Measurements from ENCODE around the gene ADCY1. TPM values are rescaled to one million over a fixed set of nuclear protein-coding genes. Genes with fewer than 3 reads are reported as not detected.

ADCY1 gene
- total RNA-seq, 1 experiment from 2014 or later = not detected

DNA sequence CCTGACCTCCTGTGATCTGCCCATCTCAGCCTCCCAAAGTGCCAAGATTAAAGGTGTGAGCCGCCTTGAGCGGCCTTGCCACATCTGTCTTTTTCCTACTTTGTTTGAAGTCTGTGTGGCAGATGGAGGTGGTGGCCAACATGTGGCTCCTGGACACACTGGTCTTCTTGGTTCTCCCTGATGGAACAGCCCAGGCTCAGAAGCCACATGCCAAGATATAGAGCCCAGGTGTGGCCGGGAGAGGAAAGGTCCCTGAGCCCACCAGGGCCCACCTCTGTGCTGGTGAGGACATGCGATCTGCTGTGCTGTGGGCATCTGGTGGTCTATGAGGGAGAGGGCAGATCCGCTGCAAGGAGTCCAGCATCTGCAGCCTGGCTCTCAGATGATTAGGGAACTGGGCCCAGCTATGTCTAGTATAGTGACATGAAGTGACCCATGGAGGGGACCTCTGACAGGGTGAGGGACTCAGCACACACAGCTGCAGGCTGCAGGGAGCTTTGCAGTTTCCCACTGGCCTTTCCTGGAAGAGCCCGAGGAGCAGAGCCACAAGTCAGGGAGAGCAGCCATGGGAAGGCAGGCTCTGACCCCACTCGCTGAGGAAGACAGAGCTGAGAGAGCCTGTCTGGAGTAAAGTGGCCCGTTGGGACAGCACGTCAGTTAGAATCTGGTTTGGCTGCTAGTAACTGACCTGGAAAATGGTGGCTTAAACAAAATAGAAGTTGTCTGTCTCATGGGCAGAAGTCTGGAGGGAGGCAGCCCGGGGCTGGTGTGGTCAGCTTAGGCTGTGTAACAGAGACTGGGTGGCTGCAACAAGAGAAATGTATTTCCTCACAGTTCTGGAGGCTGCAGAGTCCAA is 25.9 kb downstream of the ADCY1 start:
- H3K4me3 ChIP-seq (ENCODE audit: low read length) = no peak overlapping the region
- no peak overlapping the region for H2AFZ ChIP-seq (ENCODE audit: low read length)
- no peaks in the 10 kb centered on the region for H3K9me2 ChIP-seq (replicated peaks; ENCODE audit: insufficient read depth, low read length)
- no peaks in the 10 kb centered on the region for H4K20me1 ChIP-seq (ENCODE audit: insufficient read depth, low read depth, low read length)
- no peak overlapping the region for H3K27ac ChIP-seq (ENCODE audit: low read length)
- no peak overlapping the region for H3K4me2 ChIP-seq (ENCODE audit: low read depth, low read length, poor library complexity, severe bottlenecking)
- no peaks in the 10 kb centered on the region for H3K4me1 ChIP-seq (ENCODE audit: low read length)
- no peaks in the 10 kb centered on the region for H3K36me3 ChIP-seq (ENCODE audit: insufficient read depth, low read length)
- H3K79me2 ChIP-seq (ENCODE audit: low read length) = no peaks in the 10 kb centered on the region
- H3K27me3 ChIP-seq (ENCODE audit: low read length) = no peaks in the 10 kb centered on the region
- DNase-seq = no peak
- H3K9ac ChIP-seq (ENCODE audit: low read length) = no peak overlapping the region
- H3K9me3 ChIP-seq (ENCODE audit: low read length) = no peaks in the 10 kb centered on the region

DNA sequence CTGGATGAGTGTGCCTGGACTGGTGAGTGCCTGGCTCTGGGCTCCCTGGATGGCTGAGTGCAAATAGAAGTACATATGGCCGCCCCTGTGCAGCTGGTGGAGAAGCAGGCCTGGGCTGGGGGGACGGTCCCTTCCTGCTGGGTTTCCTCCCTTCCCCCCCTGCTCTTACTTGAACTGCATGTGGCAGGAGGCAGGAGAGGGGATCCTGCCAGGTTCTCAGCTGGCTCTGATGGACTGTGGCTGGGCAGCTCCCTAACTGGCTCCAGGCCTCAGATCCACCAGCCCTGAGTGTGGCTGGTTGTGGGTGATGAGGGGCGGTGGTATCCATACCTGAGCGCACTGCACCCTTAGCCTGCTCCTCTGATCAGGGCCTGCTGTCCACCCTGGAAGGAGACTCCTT is 26.9 kb downstream of the ADCY1 start:
- H3K4me3 ChIP-seq (ENCODE audit: low read length) = no peak overlapping the region
- H3K27ac ChIP-seq (ENCODE audit: low read length) = no peak overlapping the region
- no peaks in the 10 kb centered on the region for H3K79me2 ChIP-seq (ENCODE audit: low read length)
- no peaks in the 10 kb centered on the region for H3K27me3 ChIP-seq (ENCODE audit: low read length)
- no peaks in the 10 kb centered on the region for H3K36me3 ChIP-seq (ENCODE audit: insufficient read depth, low read length)
- H3K9me3 ChIP-seq (ENCODE audit: low read length) = no peaks in the 10 kb centered on the region
- no peaks in the 10 kb centered on the region for H4K20me1 ChIP-seq (ENCODE audit: insufficient read depth, low read depth, low read length)
- no peak overlapping the region for H3K4me2 ChIP-seq (ENCODE audit: low read depth, low read length, poor library complexity, severe bottlenecking)
- no peak overlapping the region for H3K9ac ChIP-seq (ENCODE audit: low read length)
- no peaks in the 10 kb centered on the region for H3K4me1 ChIP-seq (ENCODE audit: low read length)
- H3K9me2 ChIP-seq (replicated peaks; ENCODE audit: insufficient read depth, low read length) = no peaks in the 10 kb centered on the region
- DNase-seq = no peak
- H2AFZ ChIP-seq (ENCODE audit: low read length) = no peak overlapping the region

- no peaks in the 10 kb centered on the region for H3K79me2 ChIP-seq (ENCODE audit: low read length)
- no peak overlapping the region for H3K9ac ChIP-seq (ENCODE audit: low read length)
- DNase-seq = no peak
These were observed 27.8 kb downstream of the ADCY1 start for GRCh38 chr7:45601816-45602540.

DNA sequence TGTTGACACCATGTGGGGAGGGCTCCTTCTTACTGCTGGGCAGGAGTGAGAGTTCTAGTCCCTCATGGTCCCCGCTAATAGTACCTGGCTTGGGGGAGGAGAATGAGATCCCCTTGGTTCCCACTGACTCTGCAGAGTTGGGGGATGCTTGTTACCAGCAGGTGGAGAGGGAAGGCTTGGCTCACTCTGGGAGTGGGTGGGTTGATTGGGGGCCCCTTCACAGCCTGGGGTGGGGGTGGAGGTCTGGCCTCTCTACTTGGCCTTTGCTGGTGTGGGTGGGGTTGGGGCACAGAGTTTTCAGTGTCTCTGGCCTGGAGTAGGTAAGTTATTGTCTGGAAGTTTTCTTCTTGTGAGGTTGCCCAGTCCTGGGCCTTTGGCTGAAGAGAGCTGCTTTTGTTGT is 31.9 kb downstream of the ADCY1 start:
- no peaks in the 10 kb centered on the region for H4K20me1 ChIP-seq (ENCODE audit: insufficient read depth, low read depth, low read length)
- DNase-seq = no peak

More at GRCh38 chr7:45601816-45602540, 27.8 kb downstream of the ADCY1 start:
- H3K27ac ChIP-seq (ENCODE audit: low read length) = no peak overlapping the region
- H3K4me2 ChIP-seq (ENCODE audit: low read depth, low read length, poor library complexity, severe bottlenecking) = no peak overlapping the region
- no peaks in the 10 kb centered on the region for H3K9me2 ChIP-seq (replicated peaks; ENCODE audit: insufficient read depth, low read length)
- H2AFZ ChIP-seq (ENCODE audit: low read length) = no peak overlapping the region
- H3K9me3 ChIP-seq (ENCODE audit: low read length) = no peaks in the 10 kb centered on the region
- no peak overlapping the region for H3K4me3 ChIP-seq (ENCODE audit: low read length)
- H3K4me1 ChIP-seq (ENCODE audit: low read length) = no peaks in the 10 kb centered on the region
- H3K36me3 ChIP-seq (ENCODE audit: insufficient read depth, low read length) = no peaks in the 10 kb centered on the region
- no peaks in the 10 kb centered on the region for H4K20me1 ChIP-seq (ENCODE audit: insufficient read depth, low read depth, low read length)
- no peaks in the 10 kb centered on the region for H3K27me3 ChIP-seq (ENCODE audit: low read length)

DNA sequence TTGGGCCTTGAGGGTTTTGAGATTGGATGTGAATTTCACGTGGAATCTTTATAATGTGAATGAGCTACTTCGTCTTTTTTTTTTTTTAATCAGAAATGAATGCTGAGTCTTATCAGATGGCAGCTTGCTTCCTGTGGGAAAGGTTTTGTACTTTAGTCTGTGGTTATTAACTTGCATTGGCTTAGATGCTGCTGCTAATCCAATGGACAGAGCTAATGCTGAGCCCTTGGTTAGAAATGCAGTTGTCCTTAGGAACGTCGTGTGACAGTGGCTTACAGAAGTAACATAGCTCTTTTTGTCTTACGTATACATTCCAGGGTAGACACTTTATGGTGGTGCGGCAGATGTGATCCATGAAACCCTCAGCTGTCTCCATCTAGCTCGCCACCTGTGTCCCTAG is 32.8 kb downstream of the ADCY1 start:
- H3K27ac ChIP-seq (ENCODE audit: low read length) = no peak overlapping the region
- H3K79me2 ChIP-seq (ENCODE audit: low read length) = no peaks in the 10 kb centered on the region
- no peaks in the 10 kb centered on the region for H3K27me3 ChIP-seq (ENCODE audit: low read length)
- H3K9ac ChIP-seq (ENCODE audit: low read length) = no peak overlapping the region
- no peaks in the 10 kb centered on the region for H4K20me1 ChIP-seq (ENCODE audit: insufficient read depth, low read depth, low read length)
- H3K9me2 ChIP-seq (replicated peaks; ENCODE audit: insufficient read depth, low read length) = no peaks in the 10 kb centered on the region
- H3K4me2 ChIP-seq (ENCODE audit: low read depth, low read length, poor library complexity, severe bottlenecking) = no peak overlapping the region
- peaks cover 8% of the 10 kb centered on the region; the same call in 1 of the 2 replicates for H3K9me3 ChIP-seq (ENCODE audit: low read length)
- no peak overlapping the region for H3K4me3 ChIP-seq (ENCODE audit: low read length)
- DNase-seq = no peak
- H3K4me1 ChIP-seq (ENCODE audit: low read length) = no peaks in the 10 kb centered on the region
- no peaks in the 10 kb centered on the region for H3K36me3 ChIP-seq (ENCODE audit: insufficient read depth, low read length)
- H2AFZ ChIP-seq (ENCODE audit: low read length) = no peak overlapping the region

More for the DNA sequence above, 31.9 kb downstream of the ADCY1 start:
- Histone ChIP-seq H3K9me2 (replicated peaks; ENCODE audit: insufficient read depth, low read length) (no peaks in the 10 kb centered on the region), H3K4me3 (ENCODE audit: low read length) (no peak overlapping the region), H2AFZ (ENCODE audit: low read length) (no peak overlapping the region), H3K27me3 (ENCODE audit: low read length) (no peaks in the 10 kb centered on the region), H3K4me2 (ENCODE audit: low read depth, low read length, poor library complexity, severe bottlenecking) (no peak overlapping the region), H3K79me2 (ENCODE audit: low read length) (no peaks in the 10 kb centered on the region), H3K9me3 (ENCODE audit: low read length) (peaks cover 8% of the 10 kb centered on the region; the same call in 1 of the 2 replicates), H3K9ac (ENCODE audit: low read length) (no peak overlapping the region), H3K4me1 (ENCODE audit: low read length) (no peaks in the 10 kb centered on the region), H3K36me3 (ENCODE audit: insufficient read depth, low read length) (no peaks in the 10 kb centered on the region), H3K27ac (ENCODE audit: low read length) (no peak overlapping the region)

GRCh38 chr7:45609180-45609579 is 35.0 kb downstream of the ADCY1 start:
- no peak overlapping the region for H3K4me3 ChIP-seq (ENCODE audit: low read length)
- H2AFZ ChIP-seq (ENCODE audit: low read length) = no peak overlapping the region
- no peaks in the 10 kb centered on the region for H3K36me3 ChIP-seq (ENCODE audit: insufficient read depth, low read length)
- no peaks in the 10 kb centered on the region for H3K4me1 ChIP-seq (ENCODE audit: low read length)
- H3K4me2 ChIP-seq (ENCODE audit: low read depth, low read length, poor library complexity, severe bottlenecking) = no peak overlapping the region
- no peak overlapping the region for H3K9ac ChIP-seq (ENCODE audit: low read length)
- H3K79me2 ChIP-seq (ENCODE audit: low read length) = no peaks in the 10 kb centered on the region
- H3K27ac ChIP-seq (ENCODE audit: low read length) = no peak overlapping the region
- no peaks in the 10 kb centered on the region for H4K20me1 ChIP-seq (ENCODE audit: insufficient read depth, low read depth, low read length)
- no peaks in the 10 kb centered on the region for H3K27me3 ChIP-seq (ENCODE audit: low read length)
- DNase-seq = no peak
- peaks cover 12% of the 10 kb centered on the region for H3K9me3 ChIP-seq (ENCODE audit: low read length)
- no peaks in the 10 kb centered on the region for H3K9me2 ChIP-seq (replicated peaks; ENCODE audit: insufficient read depth, low read length)

GRCh38 chr7:45610019-45610418 is 35.9 kb downstream of the ADCY1 start:
- Histone ChIP-seq H3K9me3 (ENCODE audit: low read length) (peaks cover 14% of the 10 kb centered on the region), H3K9ac (ENCODE audit: low read length) (no peak overlapping the region), H3K4me3 (ENCODE audit: low read length) (no peak overlapping the region), H3K9me2 (replicated peaks; ENCODE audit: insufficient read depth, low read length) (no peaks in the 10 kb centered on the region), H3K4me2 (ENCODE audit: low read depth, low read length, poor library complexity, severe bottlenecking) (no peak overlapping the region), H2AFZ (ENCODE audit: low read length) (no peak overlapping the region), H3K27ac (ENCODE audit: low read length) (no peak overlapping the region), H4K20me1 (ENCODE audit: insufficient read depth, low read depth, low read length) (no peaks in the 10 kb centered on the region), H3K36me3 (ENCODE audit: insufficient read depth, low read length) (no peaks in the 10 kb centered on the region), H3K79me2 (ENCODE audit: low read length) (no peaks in the 10 kb centered on the region), H3K4me1 (ENCODE audit: low read length) (no peaks in the 10 kb centered on the region), H3K27me3 (ENCODE audit: low read length) (no peaks in the 10 kb centered on the region)
- DNase-seq = no peak

GRCh38 chr7:45610660-45611299 is 36.6 kb downstream of the ADCY1 start:
- Histone ChIP-seq H4K20me1 (ENCODE audit: insufficient read depth, low read depth, low read length) (no peaks in the 10 kb centered on the region), H3K79me2 (ENCODE audit: low read length) (no peaks in the 10 kb centered on the region), H3K4me2 (ENCODE audit: low read depth, low read length, poor library complexity, severe bottlenecking) (no peak overlapping the region), H3K9me2 (replicated peaks; ENCODE audit: insufficient read depth, low read length) (no peaks in the 10 kb centered on the region), H2AFZ (ENCODE audit: low read length) (no peak overlapping the region), H3K36me3 (ENCODE audit: insufficient read depth, low read length) (no peaks in the 10 kb centered on the region), H3K9me3 (ENCODE audit: low read length) (peaks cover 17% of the 10 kb centered on the region), H3K27me3 (ENCODE audit: low read length) (no peaks in the 10 kb centered on the region), H3K9ac (ENCODE audit: low read length) (no peak overlapping the region), H3K4me3 (ENCODE audit: low read length) (no peak overlapping the region), H3K27ac (ENCODE audit: low read length) (no peak overlapping the region), H3K4me1 (ENCODE audit: low read length) (no peaks in the 10 kb centered on the region)
- no peak for DNase-seq

Data from Karpas-422 (cell line).